ENCODE results near the gene CD4. TPM values are rescaled to one million over a fixed set of nuclear protein-coding genes. Genes with fewer than 3 reads are reported as not detected.

Gene CD4
- total RNA-seq, 4 donors from 2014 or later = 7.5 to 12.6 (median 8.9) TPM

GRCh38 chr12:6771091-6771495, 18.2 kb upstream of the CD4 start:
- Histone ChIP-seq H3K4me1 (peaks cover 3 to 66% (median 31%) of the 10 kb centered on the region in 4 donors), H3K27me3 (no peaks in the 10 kb centered on the region), H3K4me3 (no peak overlapping the region), H3K36me3 (peaks cover 0 to 41% (median 0%) of the 10 kb centered on the region in 3 donors), H3K9me3 (no peaks in the 10 kb centered on the region), H3K27ac (peak overlapping the region in 2 of 4 donors; percentile 75 to 96)
- no peak for DNase-seq (ENCODE audit: low spot score in 2 of 2)
- no peak for TF ChIP-seq CTCF (IDR thresholded peaks at IDR 0.05)
- TF ChIP-seq EP300 (IDR thresholded peaks at IDR 0.05) = no peak
- TF ChIP-seq POLR2A (IDR thresholded peaks at IDR 0.05) = no peak
- WGBS, 2 donors = 82 to 92% methylated on average over 4 of the region's 4 CpGs

- Histone ChIP-seq H3K27me3 (no peaks in the 10 kb centered on the region), H3K36me3 (peaks cover 0 to 41% (median 0%) of the 10 kb centered on the region in 3 donors), H3K27ac (peak overlapping the region in 3 of 4 donors; percentile 57 to 96 (median 75)), H3K9me3 (no peaks in the 10 kb centered on the region), H3K4me3 (peak overlapping the region in 2 of 4 donors; percentile 16 to 32), H3K4me1 (peaks cover 3 to 66% (median 31%) of the 10 kb centered on the region in 4 donors)
- DNase-seq (ENCODE audit: low spot score in 2 of 2) = no peak
- WGBS, 2 donors = 73% methylated on average over 12 of the region's 12 CpGs
- TF ChIP-seq POLR2A (IDR thresholded peaks at IDR 0.05) (no peak), EP300 (IDR thresholded peaks at IDR 0.05) (peak in 1 of 2 donors; percentile 43)
Measured at GRCh38 chr12:6771509-6772330, 17.6 kb upstream of the CD4 start.

GRCh38 chr12:6772331-6772695, 17.0 kb upstream of the CD4 start, which contains the start of gene LAG3:
Gene LAG3, plus strand, starts transcription at chr12:6772520. Its CDS starts 333 bp downstream, at chr12:6772853.
- no peak for DNase-seq (ENCODE audit: low spot score in 2 of 2)
- Histone ChIP-seq H3K4me3 (peak within 1 kb of the TSS in 2 of 4 donors; percentile 16 to 32), H3K27me3 (no peaks in the 10 kb centered on the region), H3K9me3 (no peaks in the 10 kb centered on the region), H3K27ac (peak within 1 kb of the TSS in 3 of 4 donors; percentile 59 to 96 (median 75)), H3K4me1 (peaks cover 3 to 66% (median 31%) of the 10 kb centered on the region in 4 donors), H3K36me3 (peaks cover 0 to 41% (median 0%) of the 10 kb centered on the region in 3 donors)
- WGBS, 2 donors = 36 to 47% methylated on average over 15 of the region's 15 CpGs
- no peak for TF ChIP-seq CTCF (IDR thresholded peaks at IDR 0.05)
- no peak for TF ChIP-seq EP300 (IDR thresholded peaks at IDR 0.05)
- no peak for TF ChIP-seq POLR2A (IDR thresholded peaks at IDR 0.05)

GRCh38 chr12:6772726-6773589, 16.4 kb upstream of the CD4 start:
- H3K9me3 ChIP-seq = no peaks in the 10 kb centered on the region
- H3K4me3 ChIP-seq = peak overlapping the region in 2 of 4 donors; percentile 27 to 32
- peak overlapping the region in 3 of 4 donors; percentile 59 to 96 (median 75) for H3K27ac ChIP-seq
- peaks cover 0 to 41% (median 0%) of the 10 kb centered on the region in 3 donors for H3K36me3 ChIP-seq
- 65 to 74% methylated on average over 20 to 21 of the region's 21 CpGs for WGBS, 2 donors
- TF ChIP-seq POLR2A (IDR thresholded peaks at IDR 0.05) (no peak), CTCF (IDR thresholded peaks at IDR 0.05) (no peak), EP300 (IDR thresholded peaks at IDR 0.05) (no peak)
- peaks cover 3 to 63% (median 30%) of the 10 kb centered on the region in 4 donors for H3K4me1 ChIP-seq
- no peak for DNase-seq (ENCODE audit: low spot score in 2 of 2)
- H3K27me3 ChIP-seq = no peaks in the 10 kb centered on the region

GRCh38 chr12:6773590-6774351, 15.6 kb upstream of the CD4 start:
- TF ChIP-seq POLR2A (IDR thresholded peaks at IDR 0.05) (no peak), EP300 (IDR thresholded peaks at IDR 0.05) (no peak), CTCF (IDR thresholded peaks at IDR 0.05) (no peak)
- Histone ChIP-seq H3K36me3 (peaks cover 0 to 41% (median 0%) of the 10 kb centered on the region in 3 donors), H3K4me1 (peaks cover under 1 to 63% (median 25%) of the 10 kb centered on the region in 4 donors), H3K9me3 (no peaks in the 10 kb centered on the region), H3K27ac (peak overlapping the region in 1 of 4 donors; percentile 59), H3K27me3 (no peaks in the 10 kb centered on the region), H3K4me3 (peak overlapping the region in 2 of 4 donors; percentile 25 to 27)
- DNase-seq (ENCODE audit: low spot score in 2 of 2) = no peak
- WGBS, 2 donors = 36 to 44% methylated on average over 17 to 41 of the region's 60 CpGs
